CD4-positive, alpha-beta T cell treated with Interleukin-4 for 4 hours (primary cell): ENCODE results near the gene TMEM163.
"Not testable (repeated sequence)": the region's sequence is repeated elsewhere in the genome, so short reads cannot be mapped to it uniquely, and the experiment has no call there.

Source experiments
- DNase-seq: peaks from one replicate; pipeline ENCODE4 v3.0.0-alpha.2; 2020

Gene TMEM163

GRCh38 chr2:134512734-134513464, 205.9 kb downstream of the TMEM163 start:
- DNase-seq, result no peak

GRCh38 chr2:134508391-134508790, 210.4 kb downstream of the TMEM163 start:
- DNase-seq, result no peak

- DNase-seq, result no peak
These were observed 211.1 kb downstream of the TMEM163 start for GRCh38 chr2:134507697-134508096.

GRCh38 chr2:134507159-134507558, 211.6 kb downstream of the TMEM163 start:
- not testable (repeated sequence) for DNase-seq

- no peak for DNase-seq
These were observed 213.4 kb downstream of the TMEM163 start for GRCh38 chr2:134505446-134505845.

GRCh38 chr2:134504586-134505336, 214.0 kb downstream of the TMEM163 start:
- DNase-seq, result no peak

- DNase-seq, result no peak
These were observed 216.7 kb downstream of the TMEM163 start for GRCh38 chr2:134502104-134502503.

- DNase-seq, result no peak
These were observed 217.2 kb downstream of the TMEM163 start for GRCh38 chr2:134501476-134502091.

- no peak for DNase-seq
These were observed 218.4 kb downstream of the TMEM163 start for GRCh38 chr2:134500211-134500935.

- DNase-seq, result no peak
These were observed 219.4 kb downstream of the TMEM163 start for GRCh38 chr2:134499307-134499926.

GRCh38 chr2:134498654-134499053, 220.1 kb downstream of the TMEM163 start:
- no peak for DNase-seq

GRCh38 chr2:134493797-134494196, 225.0 kb downstream of the TMEM163 start:
- DNase-seq, result no peak

- no peak for DNase-seq
These were observed 226.9 kb downstream of the TMEM163 start for GRCh38 chr2:134491771-134492441.

GRCh38 chr2:134491022-134491421, 227.8 kb downstream of the TMEM163 start:
- no peak for DNase-seq

- DNase-seq, result no peak
These were observed 228.2 kb downstream of the TMEM163 start for GRCh38 chr2:134490559-134490958.

GRCh38 chr2:134489732-134490384, 228.9 kb downstream of the TMEM163 start:
- no peak for DNase-seq

GRCh38 chr2:134482766-134483340, 235.9 kb downstream of the TMEM163 start:
- DNase-seq, result no peak

GRCh38 chr2:134482131-134482723, 236.6 kb downstream of the TMEM163 start:
- no peak for DNase-seq

GRCh38 chr2:134479696-134480330, 239.0 kb downstream of the TMEM163 start:
- no peak for DNase-seq

- not testable (repeated sequence) for DNase-seq
These were observed 241.8 kb downstream of the TMEM163 start for GRCh38 chr2:134476982-134477381.
